MM.1S (cell line): Measurements from ENCODE around the gene KIAA1755.

ENCODE experiments used
- EZH2phosphoT487 ChIP-seq: fragments of 300-600 bp; sonication (generic); IDR thresholded peaks from 2 replicates; pipeline ENCODE4 v1.6.1; 2018; ENCODE audit warnings: antibody characterized with exemption, low read length
- TF ChIP-seq, protein P1 (sequence below): fragments of 300-600 bp; sonication (generic); IDR thresholded peaks from 2 replicates; pipeline ENCODE4 v1.5.1; 2016; ENCODE audit warnings: antibody characterized with exemption, low read length, mixed read lengths

DNA sequence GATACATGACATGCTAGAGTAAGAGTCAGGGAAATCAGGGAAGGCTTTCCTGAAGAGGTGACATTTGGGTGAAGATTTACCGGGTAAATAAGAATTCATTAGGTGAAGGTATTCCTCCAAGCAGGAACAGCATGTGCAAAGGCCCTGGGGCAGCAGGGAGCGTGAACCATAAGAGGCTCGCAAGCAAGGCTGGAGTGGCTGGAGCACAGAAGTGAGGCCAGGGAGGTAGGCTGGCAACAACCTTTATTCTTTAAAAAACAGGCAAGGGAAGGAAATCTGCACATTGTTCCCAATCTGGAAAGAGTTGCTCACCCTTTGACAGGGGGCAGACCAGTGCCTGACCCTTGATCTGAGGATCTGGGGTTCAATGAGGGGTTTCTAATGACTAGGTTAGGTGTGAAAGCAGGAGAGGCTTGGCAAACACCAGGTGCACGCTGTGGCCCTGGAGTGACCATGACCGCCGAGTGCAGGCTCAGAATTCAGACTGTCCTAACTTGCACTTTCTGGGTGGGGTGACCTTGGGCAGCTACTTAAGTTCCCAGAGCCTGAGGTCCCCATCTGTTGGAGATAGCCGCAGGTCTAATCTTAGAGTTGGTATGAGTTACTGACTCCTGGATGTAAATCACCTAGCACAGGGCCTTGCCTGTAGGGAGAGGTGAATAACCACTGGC lies 1.9 kb downstream of the KIAA1755 start:
- TF ChIP-seq, protein P1, sequence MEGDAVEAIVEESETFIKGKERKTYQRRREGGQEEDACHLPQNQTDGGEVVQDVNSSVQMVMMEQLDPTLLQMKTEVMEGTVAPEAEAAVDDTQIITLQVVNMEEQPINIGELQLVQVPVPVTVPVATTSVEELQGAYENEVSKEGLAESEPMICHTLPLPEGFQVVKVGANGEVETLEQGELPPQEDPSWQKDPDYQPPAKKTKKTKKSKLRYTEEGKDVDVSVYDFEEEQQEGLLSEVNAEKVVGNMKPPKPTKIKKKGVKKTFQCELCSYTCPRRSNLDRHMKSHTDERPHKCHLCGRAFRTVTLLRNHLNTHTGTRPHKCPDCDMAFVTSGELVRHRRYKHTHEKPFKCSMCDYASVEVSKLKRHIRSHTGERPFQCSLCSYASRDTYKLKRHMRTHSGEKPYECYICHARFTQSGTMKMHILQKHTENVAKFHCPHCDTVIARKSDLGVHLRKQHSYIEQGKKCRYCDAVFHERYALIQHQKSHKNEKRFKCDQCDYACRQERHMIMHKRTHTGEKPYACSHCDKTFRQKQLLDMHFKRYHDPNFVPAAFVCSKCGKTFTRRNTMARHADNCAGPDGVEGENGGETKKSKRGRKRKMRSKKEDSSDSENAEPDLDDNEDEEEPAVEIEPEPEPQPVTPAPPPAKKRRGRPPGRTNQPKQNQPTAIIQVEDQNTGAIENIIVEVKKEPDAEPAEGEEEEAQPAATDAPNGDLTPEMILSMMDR = no peak
- no peak for TF ChIP-seq EZH2phosphoT487
